Body of pancreas (tissue), 4 donors: ENCODE data around the gene FER. TPM values are rescaled to one million over a fixed set of nuclear protein-coding genes. Genes with fewer than 3 reads are reported as not detected.

Experiments
- ATAC-seq: fragments of 150-250 bp; one replicate; pipeline ENCODE4 v1.9.1; 2016
- DNase-seq, 4 donors: peaks; one replicate each; pipeline ENCODE4 v3.0.0-alpha.2; 2019
- H3K27ac ChIP-seq, 4 donors: fragments of 200-600 bp; sonication (generic); 1 replicate in 3 of 4; 2 replicates in 1 of 4; pipeline versions ENCODE4 v1.5.1 to v1.6.1; 2016 to 2019; ENCODE audit warnings: mild to moderate bottlenecking in 1 of 4, mixed read lengths in 1 of 4, moderate library complexity in 1 of 4
- H3K27me3 ChIP-seq, 2 donors: fragments of 200-600 bp; sonication (generic); one replicate each; pipeline ENCODE4 v1.6.0; 2016; ENCODE audit warnings: mild to moderate bottlenecking in 1 of 2
- H3K36me3 ChIP-seq, 2 donors: fragments of 200-600 bp; sonication (generic); replicated peaks in 1 of 2; 2 replicates each; pipeline ENCODE4 v1.5.1; 2016; ENCODE audit warnings: low read depth in 2 of 2; ENCODE audit not compliant: insufficient read depth in 1 of 2
- H3K4me1 ChIP-seq: fragments of 200-600 bp; sonication (generic); one replicate; pipeline ENCODE4 v1.6.0; 2016
- H3K4me3 ChIP-seq, 2 donors: fragments of 200-600 bp; sonication (generic); 1 replicate in 1 of 2; 2 replicates in 1 of 2; pipeline ENCODE4 v1.5.1; 2016 to 2019
- H3K9me3 ChIP-seq, 3 donors: fragments of 200-600 bp; sonication (generic); 1 replicate in 2 of 3; 2 replicates in 1 of 3; pipeline ENCODE4 v1.5.1; 2016
- CTCF ChIP-seq, 7 experiments: fragments of 450-650 bp in 4 of 7; fragments of 200-600 bp in 3 of 7; sonication (generic) in 3 of 7; IDR thresholded peaks; one replicate each; pipeline ENCODE4 v1.5.1; 2016 to 2019; ENCODE audit warnings: antibody characterized with exemption in 7 of 7
- POLR2A ChIP-seq, 3 donors: fragments of 450-650 bp; IDR thresholded peaks; one replicate each; pipeline ENCODE4 v1.6.1; 2016; ENCODE audit warnings: antibody characterized with exemption in 3 of 3, mild to moderate bottlenecking in 2 of 3
- WGBS, 2 donors: methylation state at CpG; one replicate each; pipeline ENCODE4 v1.1.5; 2017; 5-methylcytosine and 5-hydroxymethylcytosine counted together
- intact Hi-C: fragments of 100-400 bp; cut with DNase I; formaldehyde crosslinking; loops from one replicate; pipeline ENCODE4 v1.15.1; 2023
- total RNA-seq, 2 donors: library from RNA; depleted of rRNA; stranded (reverse); fragments of >200 nt; gene quantifications; one replicate each; pipeline ENCODE4 v1.1.0, GENCODE V29; 2016

FER gene
- total RNA-seq, 2 donors from 2014 or later, result 7.9 to 13.2 TPM

DNA sequence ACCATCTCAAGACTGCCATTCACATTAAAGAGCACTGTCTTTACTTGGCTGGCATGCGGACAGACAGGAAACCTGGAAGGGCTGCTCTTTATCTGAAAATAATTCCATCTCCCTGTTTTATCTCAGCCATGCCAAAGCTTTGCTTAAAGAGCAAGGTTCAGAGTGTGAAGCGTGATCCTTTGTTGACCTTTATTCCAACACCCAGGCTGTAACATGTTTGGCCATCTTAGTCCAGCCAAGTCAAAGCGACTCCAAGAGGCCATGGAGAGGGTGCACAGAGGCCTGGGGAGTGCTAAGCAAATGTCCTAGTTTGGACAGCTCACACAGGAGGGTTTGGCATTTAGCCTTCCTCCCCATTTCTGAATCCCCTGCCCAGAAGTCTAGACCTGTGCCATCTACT, 467.3 kb downstream of the FER start:
- H3K27me3 ChIP-seq, result no peaks in the 10 kb centered on the region
- no peaks in the 10 kb centered on the region for H3K36me3 ChIP-seq
- TF ChIP-seq POLR2A (IDR thresholded peaks at IDR 0.05) (no peak), CTCF (IDR thresholded peaks at IDR 0.05) (no peak)
- ATAC-seq, result no peak
- no peak overlapping the region for H3K4me3 ChIP-seq
- no peak overlapping the region for H3K27ac ChIP-seq
- H3K4me1 ChIP-seq, result no peaks in the 10 kb centered on the region
- 79 to 88% methylated on average over 3 of the region's 3 CpGs for WGBS, 2 donors
- DNase-seq, result no peak
- H3K9me3 ChIP-seq, result no peaks in the 10 kb centered on the region
- intact Hi-C loops, result no loop called here

GRCh38 chr5:109218818-109219217, 471.1 kb downstream of the FER start:
- Histone ChIP-seq H3K4me3 (no peak overlapping the region), H3K4me1 (no peaks in the 10 kb centered on the region), H3K27ac (no peak overlapping the region), H3K27me3 (no peaks in the 10 kb centered on the region), H3K9me3 (no peaks in the 10 kb centered on the region), H3K36me3 (no peaks in the 10 kb centered on the region)
- ATAC-seq, result no peak
- intact Hi-C loops, result no loop called here
- 66 to 70% methylated on average over 4 of the region's 4 CpGs for WGBS, 2 donors
- TF ChIP-seq POLR2A (IDR thresholded peaks at IDR 0.05) (no peak), CTCF (IDR thresholded peaks at IDR 0.05) (no peak)
- DNase-seq, result no peak

DNA sequence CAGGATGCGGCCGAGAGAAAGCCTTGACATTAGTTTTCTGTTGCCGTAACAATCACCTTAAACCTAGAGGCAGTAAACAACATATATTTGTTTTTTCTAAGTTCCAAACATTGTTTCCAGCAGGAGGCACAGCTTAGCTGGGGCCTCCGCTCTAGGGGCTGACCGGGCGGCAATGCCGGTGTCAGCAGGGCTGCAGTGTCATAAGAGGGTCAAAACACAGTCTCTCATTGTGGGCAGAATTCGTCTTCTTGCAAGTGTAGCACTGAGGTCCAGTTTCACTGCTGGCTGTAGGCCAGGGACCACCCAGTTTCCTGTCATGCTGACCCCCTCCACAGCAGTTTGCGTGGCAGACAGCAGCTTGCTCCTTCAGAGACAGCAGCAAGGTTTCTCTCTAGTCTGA, 475.8 kb downstream of the FER start:
- TF ChIP-seq CTCF (IDR thresholded peaks at IDR 0.05) (no peak), POLR2A (IDR thresholded peaks at IDR 0.05) (no peak)
- 83 to 90% methylated on average over 9 of the region's 9 CpGs for WGBS, 2 donors
- intact Hi-C loops, result no loop called here
- Histone ChIP-seq H3K4me3 (no peak overlapping the region), H3K27me3 (no peaks in the 10 kb centered on the region), H3K4me1 (no peaks in the 10 kb centered on the region), H3K9me3 (no peaks in the 10 kb centered on the region), H3K27ac (no peak overlapping the region), H3K36me3 (no peaks in the 10 kb centered on the region)
- DNase-seq (no peak), ATAC-seq (no peak)

- Histone ChIP-seq H3K27ac (no peak overlapping the region), H3K36me3 (no peaks in the 10 kb centered on the region), H3K27me3 (no peaks in the 10 kb centered on the region), H3K9me3 (no peaks in the 10 kb centered on the region), H3K4me1 (no peaks in the 10 kb centered on the region), H3K4me3 (no peak overlapping the region)
- intact Hi-C loops, result no loop called here
- DNase-seq (no peak), ATAC-seq (no peak)
- WGBS, 2 donors, result 79 to 91% methylated on average over 4 of the region's 4 CpGs
- TF ChIP-seq POLR2A (IDR thresholded peaks at IDR 0.05) (no peak), CTCF (IDR thresholded peaks at IDR 0.05) (no peak)
Measured at GRCh38 chr5:109224276-109224882, 476.7 kb downstream of the FER start.
